Loucy (cell line): ENCODE results near the gene C1orf167.

Experiments used
- EZH2phosphoT487 ChIP-seq: fragments of 200-600 bp; IDR thresholded peaks from 2 replicates; pipeline ENCODE4 v1.6.1; 2018; ENCODE audit warnings: antibody characterized with exemption, mild to moderate bottlenecking, moderate library complexity, borderline replicate concordance
- TF ChIP-seq, protein P1 (sequence below): fragments of 200-600 bp; sonication (generic); conservative IDR thresholded peaks from 2 replicates; pipeline ENCODE4 v1.5.1; 2014; ENCODE audit warnings: mild to moderate bottlenecking, antibody characterized with exemption, low read length

DNA sequence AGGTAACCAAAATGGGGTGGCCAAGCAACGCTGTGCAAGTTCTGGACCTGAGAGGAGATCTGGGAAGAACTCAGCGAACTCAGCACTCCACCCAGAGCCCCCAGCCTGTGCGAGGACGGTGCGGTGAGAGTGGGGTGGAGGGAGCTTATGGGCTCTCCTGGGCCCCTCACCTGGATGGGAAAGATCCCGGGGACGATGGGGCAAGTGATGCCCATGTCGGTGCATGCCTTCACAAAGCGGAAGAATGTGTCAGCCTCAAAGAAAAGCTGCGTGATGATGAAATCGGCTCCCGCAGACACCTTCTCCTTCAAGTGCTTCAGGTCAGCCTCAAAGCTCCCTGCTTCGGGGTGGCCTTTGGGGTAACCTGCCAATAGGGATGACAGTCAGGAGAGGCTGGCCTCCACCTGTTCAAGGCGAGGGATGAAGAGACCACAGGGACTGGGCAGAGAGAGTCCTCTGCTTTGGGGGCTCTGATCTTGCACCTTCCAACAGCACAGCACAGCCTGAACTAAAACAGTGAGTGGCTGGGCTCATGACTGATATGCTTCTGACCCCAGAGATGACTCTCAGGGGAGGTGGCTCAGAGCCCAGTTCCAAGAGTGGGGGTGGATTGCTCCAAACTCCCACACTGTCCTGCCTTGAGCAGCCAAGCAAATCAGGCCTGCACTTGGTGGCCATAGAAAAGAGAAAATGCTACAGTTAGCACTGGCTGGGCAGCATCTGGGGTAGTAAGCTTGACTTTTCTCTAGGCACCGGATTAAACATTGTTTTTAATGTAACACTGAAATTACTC lies 34.2 kb downstream of the C1orf167 start:
- TF ChIP-seq, protein P1, sequence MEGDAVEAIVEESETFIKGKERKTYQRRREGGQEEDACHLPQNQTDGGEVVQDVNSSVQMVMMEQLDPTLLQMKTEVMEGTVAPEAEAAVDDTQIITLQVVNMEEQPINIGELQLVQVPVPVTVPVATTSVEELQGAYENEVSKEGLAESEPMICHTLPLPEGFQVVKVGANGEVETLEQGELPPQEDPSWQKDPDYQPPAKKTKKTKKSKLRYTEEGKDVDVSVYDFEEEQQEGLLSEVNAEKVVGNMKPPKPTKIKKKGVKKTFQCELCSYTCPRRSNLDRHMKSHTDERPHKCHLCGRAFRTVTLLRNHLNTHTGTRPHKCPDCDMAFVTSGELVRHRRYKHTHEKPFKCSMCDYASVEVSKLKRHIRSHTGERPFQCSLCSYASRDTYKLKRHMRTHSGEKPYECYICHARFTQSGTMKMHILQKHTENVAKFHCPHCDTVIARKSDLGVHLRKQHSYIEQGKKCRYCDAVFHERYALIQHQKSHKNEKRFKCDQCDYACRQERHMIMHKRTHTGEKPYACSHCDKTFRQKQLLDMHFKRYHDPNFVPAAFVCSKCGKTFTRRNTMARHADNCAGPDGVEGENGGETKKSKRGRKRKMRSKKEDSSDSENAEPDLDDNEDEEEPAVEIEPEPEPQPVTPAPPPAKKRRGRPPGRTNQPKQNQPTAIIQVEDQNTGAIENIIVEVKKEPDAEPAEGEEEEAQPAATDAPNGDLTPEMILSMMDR: no peak
- no peak for TF ChIP-seq EZH2phosphoT487
